Loucy (cell line): ENCODE data around the gene RALB.

ENCODE experiments used
- EZH2phosphoT487 ChIP-seq: fragments of 200-600 bp; IDR thresholded peaks from 2 replicates; pipeline ENCODE4 v1.6.1; 2018; ENCODE audit warnings: antibody characterized with exemption, mild to moderate bottlenecking, moderate library complexity, borderline replicate concordance
- TF ChIP-seq, protein P1 (sequence below): fragments of 200-600 bp; sonication (generic); conservative IDR thresholded peaks from 2 replicates; pipeline ENCODE4 v1.5.1; 2014; ENCODE audit warnings: mild to moderate bottlenecking, antibody characterized with exemption, low read length

DNA sequence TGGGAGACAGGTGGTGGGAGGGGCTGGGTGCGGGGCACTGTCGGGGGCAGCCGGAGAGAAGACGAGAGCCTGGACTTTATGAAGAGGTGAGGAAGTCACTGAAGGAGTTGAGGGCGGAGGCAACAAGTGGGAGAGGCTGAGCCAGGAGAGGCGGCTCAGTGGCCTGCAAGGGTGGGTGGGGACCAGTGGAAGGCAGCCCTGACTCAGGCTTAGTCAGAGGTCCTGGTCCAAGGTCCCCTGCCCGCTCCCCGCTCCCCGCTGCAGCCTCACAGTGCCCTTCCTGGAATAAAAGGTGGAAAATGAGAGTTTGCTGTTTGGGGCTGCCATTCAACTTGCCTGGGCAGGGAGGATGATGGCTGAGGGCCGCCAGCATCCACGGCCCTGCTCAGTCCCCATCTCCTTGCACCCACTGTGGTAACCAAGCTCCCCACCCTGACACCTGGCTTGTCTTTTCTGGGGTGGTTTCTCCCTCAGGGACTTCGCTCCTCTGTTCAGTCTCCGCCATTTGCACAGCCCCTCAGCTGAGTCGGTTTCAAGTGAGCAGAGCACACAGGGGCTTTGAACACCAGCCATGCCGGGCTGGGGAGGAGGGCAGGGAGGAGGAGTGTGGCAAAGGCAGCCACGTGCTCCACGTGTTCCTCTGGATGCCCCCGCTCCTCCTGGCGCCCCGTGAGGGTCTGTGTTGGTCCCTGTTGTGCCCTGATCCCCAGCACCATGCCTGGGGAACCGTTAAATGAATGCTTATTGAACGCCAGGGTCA lies 13.7 kb upstream of the RALB start:
- TF ChIP-seq, protein P1, sequence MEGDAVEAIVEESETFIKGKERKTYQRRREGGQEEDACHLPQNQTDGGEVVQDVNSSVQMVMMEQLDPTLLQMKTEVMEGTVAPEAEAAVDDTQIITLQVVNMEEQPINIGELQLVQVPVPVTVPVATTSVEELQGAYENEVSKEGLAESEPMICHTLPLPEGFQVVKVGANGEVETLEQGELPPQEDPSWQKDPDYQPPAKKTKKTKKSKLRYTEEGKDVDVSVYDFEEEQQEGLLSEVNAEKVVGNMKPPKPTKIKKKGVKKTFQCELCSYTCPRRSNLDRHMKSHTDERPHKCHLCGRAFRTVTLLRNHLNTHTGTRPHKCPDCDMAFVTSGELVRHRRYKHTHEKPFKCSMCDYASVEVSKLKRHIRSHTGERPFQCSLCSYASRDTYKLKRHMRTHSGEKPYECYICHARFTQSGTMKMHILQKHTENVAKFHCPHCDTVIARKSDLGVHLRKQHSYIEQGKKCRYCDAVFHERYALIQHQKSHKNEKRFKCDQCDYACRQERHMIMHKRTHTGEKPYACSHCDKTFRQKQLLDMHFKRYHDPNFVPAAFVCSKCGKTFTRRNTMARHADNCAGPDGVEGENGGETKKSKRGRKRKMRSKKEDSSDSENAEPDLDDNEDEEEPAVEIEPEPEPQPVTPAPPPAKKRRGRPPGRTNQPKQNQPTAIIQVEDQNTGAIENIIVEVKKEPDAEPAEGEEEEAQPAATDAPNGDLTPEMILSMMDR, result no peak
- no peak for TF ChIP-seq EZH2phosphoT487
